SH-SY5Y (cell line): ENCODE measurements around the gene GPR33.

ENCODE experiments used
- GATA2 ChIP-seq: IDR thresholded peaks from 2 replicates; pipeline ENCODE4 v1.6.1; 2011; ENCODE audit warnings: mild to moderate bottlenecking, low read depth, low read length
- GATA3 ChIP-seq: IDR thresholded peaks from 2 replicates; pipeline ENCODE4 v1.6.1; 2011; ENCODE audit warnings: low read depth, mild to moderate bottlenecking, low read length, moderate library complexity

GRCh38 chr14:31456841-31457664 lies 30.8 kb downstream of the GPR33 start, which contains the start of gene DTD2:
- TF ChIP-seq GATA2: no peak
- no peak for TF ChIP-seq GATA3
